Measurements from ENCODE around the gene CYP4F12.
"Not testable (repeated sequence)": the region's sequence is repeated elsewhere in the genome, so short reads cannot be mapped to it uniquely, and the experiment has no call there.

The CYP4F12 gene

DNA sequence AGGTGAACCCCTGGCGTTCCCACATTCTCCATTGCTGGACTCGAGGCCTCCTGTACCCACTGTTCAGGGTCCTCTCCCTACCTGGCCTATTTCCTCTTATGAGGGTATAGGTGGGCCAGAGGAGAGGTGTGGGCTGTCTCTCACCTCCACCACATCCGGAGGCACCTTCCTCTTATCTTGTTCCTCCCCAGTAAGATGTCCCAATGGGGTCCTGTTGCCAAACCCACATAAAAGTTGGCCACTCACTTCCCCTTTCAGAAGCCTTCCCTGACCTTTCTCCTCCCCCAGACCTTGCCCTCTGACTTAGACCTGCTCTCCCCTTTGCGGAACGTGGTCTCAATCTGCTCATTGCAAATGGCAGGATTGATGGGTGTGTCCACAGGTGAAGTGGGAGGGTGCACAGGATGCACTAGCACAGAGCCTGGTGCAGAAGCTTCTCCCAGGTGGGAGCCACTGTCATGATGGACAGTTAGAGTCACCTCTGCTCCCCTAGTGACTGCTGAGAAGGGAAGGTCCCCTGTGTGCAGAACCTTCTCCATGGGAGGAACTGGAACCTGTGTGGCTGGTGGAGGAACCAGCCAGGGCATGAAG lies 30.9 kb upstream of the CYP4F12 start:
- TF ChIP-seq, protein P1, sequence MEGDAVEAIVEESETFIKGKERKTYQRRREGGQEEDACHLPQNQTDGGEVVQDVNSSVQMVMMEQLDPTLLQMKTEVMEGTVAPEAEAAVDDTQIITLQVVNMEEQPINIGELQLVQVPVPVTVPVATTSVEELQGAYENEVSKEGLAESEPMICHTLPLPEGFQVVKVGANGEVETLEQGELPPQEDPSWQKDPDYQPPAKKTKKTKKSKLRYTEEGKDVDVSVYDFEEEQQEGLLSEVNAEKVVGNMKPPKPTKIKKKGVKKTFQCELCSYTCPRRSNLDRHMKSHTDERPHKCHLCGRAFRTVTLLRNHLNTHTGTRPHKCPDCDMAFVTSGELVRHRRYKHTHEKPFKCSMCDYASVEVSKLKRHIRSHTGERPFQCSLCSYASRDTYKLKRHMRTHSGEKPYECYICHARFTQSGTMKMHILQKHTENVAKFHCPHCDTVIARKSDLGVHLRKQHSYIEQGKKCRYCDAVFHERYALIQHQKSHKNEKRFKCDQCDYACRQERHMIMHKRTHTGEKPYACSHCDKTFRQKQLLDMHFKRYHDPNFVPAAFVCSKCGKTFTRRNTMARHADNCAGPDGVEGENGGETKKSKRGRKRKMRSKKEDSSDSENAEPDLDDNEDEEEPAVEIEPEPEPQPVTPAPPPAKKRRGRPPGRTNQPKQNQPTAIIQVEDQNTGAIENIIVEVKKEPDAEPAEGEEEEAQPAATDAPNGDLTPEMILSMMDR (conservative IDR thresholded peaks at IDR 0.05; ENCODE audit: low read length), result no peak
- no peak overlapping the region for H3K4me3 ChIP-seq (ENCODE audit: low read length)
- DNase-seq (ENCODE audit: low read depth), result no peak

DNA sequence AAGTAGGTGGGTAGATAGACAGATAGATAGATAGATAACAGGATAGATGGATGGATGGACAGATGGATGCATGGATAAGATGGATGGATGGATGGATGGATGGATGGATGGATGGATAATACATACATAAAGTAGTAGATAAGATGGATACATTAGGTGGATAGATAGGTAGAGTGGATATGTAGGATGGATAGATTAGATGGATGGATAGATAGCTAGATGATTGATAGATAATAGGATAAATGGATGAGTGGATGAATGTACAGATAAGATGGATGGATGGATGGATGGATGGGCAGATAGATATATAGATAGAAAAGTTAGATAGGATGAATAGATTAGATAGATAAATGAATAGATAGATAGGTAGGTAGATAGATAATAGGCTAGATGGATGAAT lies 30.1 kb upstream of the CYP4F12 start:
- TF ChIP-seq, protein P1 (conservative IDR thresholded peaks at IDR 0.05; ENCODE audit: low read length), result no peak
- H3K4me3 ChIP-seq (ENCODE audit: low read length), result no peak overlapping the region
- no peak for DNase-seq (ENCODE audit: low read depth)

DNA sequence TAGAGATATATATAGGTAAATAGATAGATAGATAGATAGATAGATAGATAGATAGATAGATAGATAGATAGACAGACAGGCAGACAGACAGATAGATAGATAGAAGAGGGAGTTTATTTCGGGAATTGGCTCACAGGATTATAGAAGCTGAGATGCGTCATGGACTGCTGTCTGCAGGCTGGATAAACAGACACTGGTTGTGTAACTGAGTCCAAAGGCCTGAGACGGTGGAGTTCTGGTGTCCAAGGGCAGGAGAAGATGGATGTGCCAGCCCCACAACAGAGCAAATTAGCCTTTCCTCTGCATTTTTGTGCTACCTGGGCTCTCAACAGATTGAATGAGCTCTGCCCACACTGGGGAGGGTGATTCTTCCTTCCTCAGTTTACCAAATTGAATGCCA lies 29.5 kb upstream of the CYP4F12 start:
- TF ChIP-seq, protein P1 (conservative IDR thresholded peaks at IDR 0.05; ENCODE audit: low read length), result no peak
- H3K4me3 ChIP-seq (ENCODE audit: low read length), result no peak overlapping the region
- no peak for DNase-seq (ENCODE audit: low read depth)

DNA sequence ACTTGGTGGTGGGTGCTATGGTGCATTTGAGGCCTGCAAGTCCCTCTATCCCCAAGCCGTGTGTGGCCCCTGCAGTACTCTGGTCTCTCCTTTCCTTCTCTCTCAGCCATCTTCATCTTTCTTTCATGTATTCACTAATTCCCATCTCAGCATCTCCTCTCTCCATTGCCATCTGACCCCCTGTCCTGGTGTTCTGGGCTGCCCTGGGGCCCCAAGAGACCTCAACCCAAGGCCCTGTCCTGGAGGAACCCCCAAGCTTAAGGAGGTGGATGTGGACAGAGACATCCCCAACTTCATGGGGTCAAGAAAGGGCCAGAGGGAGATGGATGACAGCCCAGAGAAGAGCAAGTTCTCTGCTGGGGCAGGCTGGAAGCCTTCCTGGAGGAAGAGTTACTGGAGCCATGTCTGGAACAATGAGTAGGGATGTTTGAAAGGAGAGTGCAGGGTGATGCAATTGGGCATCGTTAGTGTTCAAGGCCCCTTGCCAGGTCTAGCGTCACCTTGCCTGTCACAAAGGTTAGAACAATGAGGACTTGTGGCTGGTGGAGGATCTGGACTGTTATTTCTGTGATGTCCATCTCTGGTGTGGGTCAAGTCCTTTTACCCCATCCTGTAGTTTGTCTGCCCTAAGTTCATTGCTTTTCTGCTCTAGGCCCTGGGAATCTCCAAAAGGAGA lies 28.7 kb upstream of the CYP4F12 start:
- DNase-seq (ENCODE audit: low read depth), result no peak
- no peak overlapping the region for H3K4me3 ChIP-seq (ENCODE audit: low read length)
- TF ChIP-seq, protein P1 (conservative IDR thresholded peaks at IDR 0.05; ENCODE audit: low read length), result no peak

DNA sequence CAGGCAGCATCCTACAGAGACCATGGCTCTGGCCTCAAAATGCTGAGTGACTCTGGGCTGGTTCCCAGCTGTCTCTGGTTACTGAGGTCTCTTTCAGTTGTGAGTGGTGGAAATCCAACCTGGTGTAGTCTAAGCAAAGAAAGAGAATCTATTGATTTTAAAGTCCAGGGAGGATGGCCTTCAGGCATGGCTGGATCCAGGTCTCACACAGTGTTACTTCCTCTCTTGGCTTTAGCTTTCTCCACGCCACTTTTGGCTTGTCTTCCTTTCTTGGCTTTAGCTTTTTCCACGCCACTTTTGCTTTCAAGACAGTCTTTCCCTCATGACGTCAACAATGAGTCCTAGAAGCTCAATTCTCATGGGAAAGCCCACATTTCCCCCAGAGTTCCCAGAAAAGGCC lies 28.1 kb upstream of the CYP4F12 start:
- DNase-seq (ENCODE audit: low read depth), result no peak
- TF ChIP-seq, protein P1 (conservative IDR thresholded peaks at IDR 0.05; ENCODE audit: low read length), result no peak
- H3K4me3 ChIP-seq (ENCODE audit: low read length), result no peak overlapping the region

DNA sequence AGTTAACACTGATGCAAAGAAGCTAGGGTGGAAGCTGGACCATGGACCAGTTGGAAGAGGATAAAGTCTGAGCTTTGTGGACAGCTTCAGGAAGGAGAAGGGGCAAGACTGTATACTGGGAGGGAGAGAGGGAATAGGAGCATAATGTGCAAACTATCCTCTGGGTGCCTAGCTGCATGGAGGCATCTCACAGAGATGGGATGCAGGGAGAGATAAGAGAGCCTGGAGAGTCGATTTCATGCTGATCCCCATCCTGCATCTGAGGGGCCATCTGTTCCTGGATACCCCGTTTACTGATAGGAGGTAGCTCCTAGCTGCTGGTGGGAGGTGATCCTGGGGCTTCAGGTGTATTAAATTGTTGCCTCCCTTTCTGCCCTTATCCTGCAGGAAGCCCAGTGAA lies 23.4 kb upstream of the CYP4F12 start:
- no peak overlapping the region for H3K4me3 ChIP-seq (ENCODE audit: low read length)
- no peak for DNase-seq (ENCODE audit: low read depth)
- TF ChIP-seq, protein P1 (conservative IDR thresholded peaks at IDR 0.05; ENCODE audit: low read length), result no peak

DNA sequence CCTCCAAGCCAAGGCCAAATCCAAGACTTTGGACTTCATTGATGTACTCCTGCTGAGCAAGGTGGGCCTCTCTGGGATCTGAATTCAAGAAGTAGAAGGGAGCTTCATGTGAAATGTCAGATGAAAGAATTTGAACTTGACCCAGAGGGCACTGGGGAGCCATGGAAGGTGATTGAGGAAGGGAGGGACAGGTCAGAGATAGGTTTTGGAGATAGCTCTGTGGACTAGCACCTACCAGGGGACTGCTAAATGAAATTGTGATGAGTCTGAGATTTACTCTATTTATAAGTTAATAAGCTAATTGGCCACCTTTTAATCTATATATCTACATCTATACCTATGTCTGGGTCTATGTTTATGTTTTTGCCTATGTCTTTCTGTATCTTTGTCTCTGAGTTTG lies 22.8 kb upstream of the CYP4F12 start:
- not testable (repeated sequence) for DNase-seq (ENCODE audit: low read depth); H3K4me3 ChIP-seq (ENCODE audit: low read length)

All from AG10803 (cell line).